Measurements from ENCODE around the gene CABLES2.

- TF ChIP-seq CTCF (conservative IDR thresholded peaks at IDR 0.05; ENCODE audit: low read depth, low read length), result no peak
- TF ChIP-seq EZH2phosphoT487 (IDR thresholded peaks at IDR 0.05; ENCODE audit: borderline replicate concordance, low read length), result no peak
- TF ChIP-seq EZH2 (IDR thresholded peaks at IDR 0.05; ENCODE audit: low read length, unreplicated experiment), result no peak
Observed at GRCh38 chr20:62364911-62365736, 42.0 kb downstream of the CABLES2 start.

All from PC-3 (cell line).